AG04450 (cell line): ENCODE results near the gene HKDC1. TPM values are rescaled to one million over a fixed set of nuclear protein-coding genes. Genes with fewer than 3 reads are reported as not detected.

Experiments
- CTCF ChIA-PET: fragments of 300-600, 350-600 bp; formaldehyde crosslinking; extraction: SDS; loops from one replicate; lab custom pipeline; 2022; ENCODE audit warnings: antibody characterized with exemption, inconsistent platforms; lab: Charles Lee
- POLR2A ChIA-PET: fragments of 350-600 bp; formaldehyde crosslinking; extraction: SDS; loops from one replicate; lab custom pipeline; 2021; ENCODE audit warnings: antibody characterized with exemption, inconsistent platforms; lab: Yijun Ruan, JAX
- DNase-seq: peaks from one replicate; pipeline ENCODE4 v3.0.0-alpha.2; 2011; ENCODE audit warnings: low read depth, low spot score
- H3K27ac ChIP-seq: one replicate; pipeline ENCODE4 v1.5.1; 2012; ENCODE audit warnings: low read depth, low read length, control low read depth
- H3K27me3 ChIP-seq: one replicate; pipeline ENCODE4 v1.6.0; 2012; ENCODE audit warnings: low read length; ENCODE audit not compliant: control insufficient read depth, insufficient read depth
- H3K4me3 ChIP-seq: 2 replicates; pipeline ENCODE4 v1.5.1; 2011; ENCODE audit warnings: mild to moderate bottlenecking, low read depth, low read length, control low read depth
- H3K9me3 ChIP-seq: 2 replicates; pipeline ENCODE4 v1.5.1; 2012; ENCODE audit warnings: low read length; ENCODE audit not compliant: control insufficient read depth, insufficient read depth
- polyA plus RNA-seq: library from polyadenylated mRNA; depleted of rRNA; stranded (reverse); fragments of >200 nt; gene quantifications from 2 replicates; pipeline ENCODE4 v1.2.3, GENCODE V29; 2011
- TF ChIP-seq, protein P1 (sequence below): IDR thresholded peaks from 2 replicates; pipeline ENCODE4 v1.5.1; 2011; ENCODE audit warnings: low read depth, low read length, control low read depth, inconsistent platforms

HKDC1 gene
- polyA plus RNA-seq, 1 experiment: 0.47 TPM

DNA sequence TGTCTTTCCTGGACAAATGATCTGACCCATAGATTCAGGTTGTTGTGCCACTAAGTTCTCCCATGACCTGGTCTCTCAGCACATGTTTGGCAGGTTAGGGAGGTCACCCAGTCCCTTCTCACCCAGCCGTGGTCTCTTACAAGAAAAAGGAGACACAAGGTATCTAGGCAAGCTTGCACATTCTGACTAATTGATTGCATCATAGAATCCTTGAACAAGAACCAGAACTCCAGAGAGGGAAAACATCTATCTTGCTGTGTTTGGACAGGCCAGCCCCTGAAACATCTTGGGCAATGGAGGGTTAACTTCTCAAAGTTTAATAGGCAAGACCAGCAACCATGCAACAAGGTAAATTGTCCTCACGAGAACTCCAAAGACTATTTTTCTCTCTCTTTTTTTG is 49.6 kb downstream of the HKDC1 start:
- TF ChIP-seq, protein P1, sequence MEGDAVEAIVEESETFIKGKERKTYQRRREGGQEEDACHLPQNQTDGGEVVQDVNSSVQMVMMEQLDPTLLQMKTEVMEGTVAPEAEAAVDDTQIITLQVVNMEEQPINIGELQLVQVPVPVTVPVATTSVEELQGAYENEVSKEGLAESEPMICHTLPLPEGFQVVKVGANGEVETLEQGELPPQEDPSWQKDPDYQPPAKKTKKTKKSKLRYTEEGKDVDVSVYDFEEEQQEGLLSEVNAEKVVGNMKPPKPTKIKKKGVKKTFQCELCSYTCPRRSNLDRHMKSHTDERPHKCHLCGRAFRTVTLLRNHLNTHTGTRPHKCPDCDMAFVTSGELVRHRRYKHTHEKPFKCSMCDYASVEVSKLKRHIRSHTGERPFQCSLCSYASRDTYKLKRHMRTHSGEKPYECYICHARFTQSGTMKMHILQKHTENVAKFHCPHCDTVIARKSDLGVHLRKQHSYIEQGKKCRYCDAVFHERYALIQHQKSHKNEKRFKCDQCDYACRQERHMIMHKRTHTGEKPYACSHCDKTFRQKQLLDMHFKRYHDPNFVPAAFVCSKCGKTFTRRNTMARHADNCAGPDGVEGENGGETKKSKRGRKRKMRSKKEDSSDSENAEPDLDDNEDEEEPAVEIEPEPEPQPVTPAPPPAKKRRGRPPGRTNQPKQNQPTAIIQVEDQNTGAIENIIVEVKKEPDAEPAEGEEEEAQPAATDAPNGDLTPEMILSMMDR: no peak
- Histone ChIP-seq H3K9me3 (peaks cover 11% of the 10 kb centered on the region; the same call in 1 of the 2 replicates), H3K27me3 (peaks cover 25% of the 10 kb centered on the region), H3K4me3 (no peak overlapping the region), H3K27ac (no peak overlapping the region)
- ChIA-PET CTCF (no interaction called here), POLR2A (no interaction called here)
- no peak for DNase-seq

DNA sequence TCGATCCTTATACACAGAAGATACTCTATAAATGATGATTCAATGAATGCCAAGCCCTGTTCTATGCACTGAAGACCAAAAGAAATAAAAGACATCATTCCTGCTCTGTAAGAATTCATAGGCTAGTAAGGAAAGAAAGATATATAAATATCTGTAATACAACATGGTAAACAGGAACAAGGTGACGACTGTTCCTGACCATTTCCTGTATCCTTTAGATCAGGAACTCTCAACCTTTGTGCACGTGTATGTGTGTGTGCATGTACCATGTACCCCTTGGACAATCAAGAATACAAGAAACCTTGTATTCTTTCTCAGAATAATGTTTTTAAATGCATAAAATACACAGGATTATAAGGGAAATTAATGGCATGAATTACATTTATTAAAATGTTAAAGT is 50.9 kb downstream of the HKDC1 start:
- Histone ChIP-seq H3K4me3 (no peak overlapping the region), H3K9me3 (peaks cover 7% of the 10 kb centered on the region; the same call in 1 of the 2 replicates), H3K27me3 (peaks cover 20% of the 10 kb centered on the region), H3K27ac (no peak overlapping the region)
- TF ChIP-seq, protein P1: no peak
- no peak for DNase-seq
- ChIA-PET POLR2A (no interaction called here), CTCF (no interaction called here)

DNA sequence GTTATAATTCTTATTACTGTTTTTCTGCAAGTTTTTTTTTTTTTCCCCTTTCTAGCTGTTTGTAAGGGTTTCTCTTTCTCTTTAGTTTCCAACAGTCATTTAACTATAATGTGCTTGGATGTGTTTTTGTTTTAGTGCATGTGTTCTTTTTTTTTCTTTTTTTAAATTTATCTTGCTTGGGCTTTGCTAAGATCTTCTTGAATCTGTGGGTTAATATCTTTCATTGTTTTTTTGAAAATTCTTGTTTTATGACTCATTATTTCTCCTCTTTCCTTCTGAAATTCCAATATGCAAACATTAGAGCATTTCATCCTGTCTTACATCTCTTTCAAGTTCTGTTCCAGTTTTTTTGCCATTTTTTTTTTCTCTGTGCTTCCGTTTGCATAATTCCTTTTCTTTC is 52.5 kb downstream of the HKDC1 start:
- peaks cover 12% of the 10 kb centered on the region for H3K27me3 ChIP-seq
- CTCF ChIA-PET: no interaction called here
- H3K27ac ChIP-seq: no peak overlapping the region
- DNase-seq: no peak
- TF ChIP-seq, protein P1: no peak
- POLR2A ChIA-PET: no interaction called here
- H3K4me3 ChIP-seq: no peak overlapping the region
- peaks cover 7% of the 10 kb centered on the region; the same call in 1 of the 2 replicates for H3K9me3 ChIP-seq

DNA sequence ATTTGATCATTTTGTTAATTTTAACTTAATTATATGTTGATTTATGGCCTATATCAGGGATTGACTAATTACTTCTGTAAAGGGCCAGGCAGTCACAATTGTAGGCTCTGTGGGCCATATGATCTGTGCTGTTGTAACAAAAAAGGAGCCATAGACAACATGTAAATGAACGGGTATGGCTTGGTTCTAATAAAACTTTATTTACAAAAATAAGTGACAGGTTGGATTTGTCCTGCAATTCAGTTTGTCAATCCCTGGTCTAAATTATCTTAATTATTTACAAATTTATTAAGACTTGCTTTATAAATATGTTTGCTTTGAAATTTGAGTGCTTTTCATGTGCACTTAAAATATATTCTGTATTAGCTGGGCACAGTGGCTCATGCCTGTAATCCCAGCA is 55.3 kb downstream of the HKDC1 start:
- Histone ChIP-seq H3K27ac (no peak overlapping the region), H3K27me3 (no peaks in the 10 kb centered on the region), H3K4me3 (no peak overlapping the region), H3K9me3 (peaks cover 7% of the 10 kb centered on the region; the same call in 1 of the 2 replicates)
- CTCF ChIA-PET: interaction anchor here (0.7 kb wide), 1 partner anchor 12 kb away, joined by 4 read pairs; no protein-coding TSS in a partner anchor
- POLR2A ChIA-PET: no interaction called here
- TF ChIP-seq, protein P1: no peak
- no peak for DNase-seq

DNA sequence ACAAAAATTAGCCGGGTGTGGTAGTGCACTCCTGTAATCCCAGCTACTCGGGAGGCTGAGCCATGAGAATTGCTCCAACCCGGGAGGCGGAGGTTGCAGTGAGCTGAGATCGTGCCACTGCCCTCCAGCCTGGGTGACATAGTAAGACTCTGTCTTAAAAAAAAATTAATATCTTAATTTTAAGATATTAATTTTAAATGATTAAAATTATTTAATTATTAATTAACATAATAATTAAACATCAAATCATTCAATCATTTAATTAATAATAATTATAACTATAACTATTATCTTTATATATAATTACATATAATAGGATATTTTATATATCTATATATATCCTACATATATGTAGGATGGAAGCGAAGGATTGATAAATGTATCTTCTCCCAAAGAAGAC is 56.4 kb downstream of the HKDC1 start:
- ChIA-PET POLR2A (no interaction called here), CTCF (no interaction called here)

More for the DNA sequence above, 56.4 kb downstream of the HKDC1 start:
- Histone ChIP-seq H3K27me3 (peaks cover 8% of the 10 kb centered on the region), H3K4me3 (no peak overlapping the region), H3K9me3 (peaks cover 7% of the 10 kb centered on the region), H3K27ac (no peak overlapping the region)
- no peak for DNase-seq
- TF ChIP-seq, protein P1: no peak
